Endothelial cell of coronary artery (primary cell): ENCODE results near the gene POTEB. TPM values are rescaled to one million over a fixed set of nuclear protein-coding genes. Genes with fewer than 3 reads are reported as not detected.

Source experiments
- total RNA-seq: library from RNA; depleted of rRNA; stranded (reverse); fragments of >200 nt; gene quantifications from 2 replicates; pipeline ENCODE4 v1.2.3, GENCODE V29; 2014

Gene POTEB
- total RNA-seq: not detected in 2 replicates

GRCh38 chr15:21877635-21878034 is at the start of gene POTEB:
Gene POTEB (minus strand): TSS chr15:21877735. CDS start chr15:21877246, 489 bp downstream.

Other genes starting within 250 kb of the POTEB start
- gene OR4M2, start 202.8 kb upstream of the POTEB start, total RNA-seq: not detected in 2 replicates